ENCODE data around the gene HDGFL3.

DNA sequence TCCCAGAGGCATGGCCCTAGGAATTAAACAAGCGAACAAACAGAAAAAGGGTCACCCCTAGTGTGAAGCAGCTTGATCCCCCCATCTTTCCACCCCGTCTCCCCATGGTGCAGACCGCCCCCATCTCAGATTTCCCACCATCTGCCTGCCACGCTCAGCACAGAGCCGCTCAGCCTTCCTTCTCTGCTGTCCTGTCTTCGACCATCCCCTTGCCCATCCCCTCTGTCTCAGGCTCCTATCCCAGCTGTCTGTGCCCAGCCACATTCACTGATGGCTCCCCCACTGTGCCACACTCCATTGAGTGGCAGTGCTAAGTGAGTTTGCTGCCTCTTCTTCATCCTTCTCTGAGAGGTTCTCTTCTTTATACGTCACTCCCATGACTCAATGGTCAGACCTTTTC is 128.9 kb downstream of the HDGFL3 start:
- TF ChIP-seq, protein P1, sequence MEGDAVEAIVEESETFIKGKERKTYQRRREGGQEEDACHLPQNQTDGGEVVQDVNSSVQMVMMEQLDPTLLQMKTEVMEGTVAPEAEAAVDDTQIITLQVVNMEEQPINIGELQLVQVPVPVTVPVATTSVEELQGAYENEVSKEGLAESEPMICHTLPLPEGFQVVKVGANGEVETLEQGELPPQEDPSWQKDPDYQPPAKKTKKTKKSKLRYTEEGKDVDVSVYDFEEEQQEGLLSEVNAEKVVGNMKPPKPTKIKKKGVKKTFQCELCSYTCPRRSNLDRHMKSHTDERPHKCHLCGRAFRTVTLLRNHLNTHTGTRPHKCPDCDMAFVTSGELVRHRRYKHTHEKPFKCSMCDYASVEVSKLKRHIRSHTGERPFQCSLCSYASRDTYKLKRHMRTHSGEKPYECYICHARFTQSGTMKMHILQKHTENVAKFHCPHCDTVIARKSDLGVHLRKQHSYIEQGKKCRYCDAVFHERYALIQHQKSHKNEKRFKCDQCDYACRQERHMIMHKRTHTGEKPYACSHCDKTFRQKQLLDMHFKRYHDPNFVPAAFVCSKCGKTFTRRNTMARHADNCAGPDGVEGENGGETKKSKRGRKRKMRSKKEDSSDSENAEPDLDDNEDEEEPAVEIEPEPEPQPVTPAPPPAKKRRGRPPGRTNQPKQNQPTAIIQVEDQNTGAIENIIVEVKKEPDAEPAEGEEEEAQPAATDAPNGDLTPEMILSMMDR (IDR thresholded peaks at IDR 0.05) = no peak
- no peak for TF ChIP-seq POLR2A (IDR thresholded peaks at IDR 0.05)
